NAMALWA (cell line): Measurements from ENCODE around the gene BMPR1A.

Experiments used
- DNase-seq: peaks from one replicate; pipeline ENCODE4 v3.0.0-alpha.2; 2015; ENCODE audit warnings: low spot score

BMPR1A gene

DNA sequence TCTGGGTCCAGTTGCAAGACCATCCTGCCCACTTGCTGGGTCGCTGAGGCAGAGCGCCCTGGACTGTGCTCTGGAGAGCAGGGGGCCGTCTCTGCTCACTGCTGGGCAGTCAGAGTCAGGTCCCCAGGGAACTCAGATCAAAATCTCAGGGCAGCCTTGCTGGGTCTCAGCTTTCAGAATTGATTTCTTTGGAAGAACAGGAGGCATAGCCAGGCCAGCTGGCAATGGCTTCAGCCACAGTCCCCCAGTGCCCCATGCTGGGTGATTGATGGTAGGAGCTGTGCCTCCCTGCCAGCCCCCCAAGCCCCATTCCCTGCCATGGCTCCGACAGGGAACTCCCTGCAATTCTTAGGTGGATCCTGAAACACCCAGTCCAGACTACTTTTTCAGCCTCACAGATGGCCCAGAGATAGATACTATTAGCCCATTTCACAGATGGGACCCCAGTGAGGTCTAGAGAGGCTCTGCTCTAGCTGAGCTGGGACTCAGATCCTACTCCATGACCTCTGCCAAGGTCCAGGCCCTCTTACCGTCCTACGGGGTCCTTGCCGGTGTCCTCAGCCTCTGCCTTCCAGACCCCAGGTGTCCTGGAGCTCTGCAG is 200.5 kb downstream of the BMPR1A start:
- DNase-seq, result no peak

DNA sequence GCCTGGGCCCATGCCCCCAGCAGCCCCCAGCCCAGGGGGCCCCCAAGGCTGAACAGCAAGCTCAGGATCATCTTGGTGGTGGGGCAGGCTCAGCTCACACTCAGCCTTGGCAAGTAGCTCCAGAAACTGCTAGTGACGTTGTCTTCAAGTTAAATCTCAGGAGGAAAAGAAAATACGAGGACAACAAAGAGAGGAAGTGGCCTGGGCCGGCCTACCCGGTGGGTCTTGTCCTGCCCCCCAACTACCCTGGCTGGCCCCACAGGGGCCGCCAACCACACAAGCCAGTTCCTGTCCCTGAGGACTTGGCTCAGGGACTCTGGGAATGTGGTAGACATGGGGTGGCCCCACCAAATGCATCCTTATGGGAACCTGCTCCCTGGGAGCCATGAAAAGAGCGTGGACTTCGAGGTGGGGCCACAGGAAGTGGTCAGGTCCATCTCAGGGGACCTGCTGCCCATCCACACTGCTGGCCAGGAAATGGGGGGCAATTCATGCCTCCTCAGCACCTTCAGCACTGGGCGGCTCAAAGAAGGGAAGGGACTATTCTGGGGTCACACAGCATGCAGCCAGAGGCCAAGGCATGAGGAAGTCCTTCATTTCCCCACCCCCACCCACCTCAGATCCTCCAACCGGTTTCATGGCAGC is 201.2 kb downstream of the BMPR1A start, which contains the start of gene MMRN2:
MMRN2 (minus strand) TSS at position 145 of the 645 bp plus-strand sequence; CDS start at position 71, 74 bp downstream.
- DNase-seq, result no peak

DNA sequence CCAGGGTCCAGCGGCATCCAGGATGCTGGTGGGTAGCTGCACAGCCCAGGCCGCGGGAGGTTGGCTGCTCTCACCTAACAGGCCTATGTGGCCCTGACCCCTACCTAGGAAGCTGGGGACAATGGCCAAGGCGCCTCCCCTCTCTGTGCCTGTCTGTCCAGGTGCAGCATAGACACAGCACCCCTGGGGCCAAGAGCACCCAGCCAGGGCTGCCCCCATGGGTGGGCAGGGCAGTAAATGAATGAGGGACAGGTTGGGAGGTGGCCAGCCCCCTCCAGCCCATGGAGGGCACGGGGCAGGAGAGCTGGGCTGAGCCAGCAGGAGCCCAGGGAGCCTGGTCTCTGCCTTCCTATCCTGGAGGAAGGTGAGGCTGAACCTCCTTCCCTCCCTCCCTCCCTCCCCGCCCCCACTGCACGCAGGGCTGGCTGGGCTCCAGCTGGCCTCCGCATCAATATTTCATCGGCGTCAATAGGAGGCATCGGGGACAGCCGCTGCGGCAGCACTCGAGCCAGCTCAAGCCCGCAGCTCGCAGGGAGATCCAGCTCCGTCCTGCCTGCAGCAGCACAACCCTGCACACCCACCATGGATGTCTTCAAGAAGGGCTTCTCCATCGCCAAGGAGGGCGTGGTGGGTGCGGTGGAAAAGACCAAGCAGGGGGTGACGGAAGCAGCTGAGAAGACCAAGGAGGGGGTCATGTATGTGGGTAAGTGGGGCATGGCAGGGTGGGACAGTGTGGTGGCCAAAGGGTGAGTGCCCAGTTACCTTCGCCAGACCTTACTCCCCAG is 201.9 kb downstream of the BMPR1A start, which contains the start of gene SNCG:
SNCG (plus strand) TSS at position 484 of the 785 bp plus-strand sequence; CDS start at position 583, 99 bp downstream.
- no peak for DNase-seq

DNA sequence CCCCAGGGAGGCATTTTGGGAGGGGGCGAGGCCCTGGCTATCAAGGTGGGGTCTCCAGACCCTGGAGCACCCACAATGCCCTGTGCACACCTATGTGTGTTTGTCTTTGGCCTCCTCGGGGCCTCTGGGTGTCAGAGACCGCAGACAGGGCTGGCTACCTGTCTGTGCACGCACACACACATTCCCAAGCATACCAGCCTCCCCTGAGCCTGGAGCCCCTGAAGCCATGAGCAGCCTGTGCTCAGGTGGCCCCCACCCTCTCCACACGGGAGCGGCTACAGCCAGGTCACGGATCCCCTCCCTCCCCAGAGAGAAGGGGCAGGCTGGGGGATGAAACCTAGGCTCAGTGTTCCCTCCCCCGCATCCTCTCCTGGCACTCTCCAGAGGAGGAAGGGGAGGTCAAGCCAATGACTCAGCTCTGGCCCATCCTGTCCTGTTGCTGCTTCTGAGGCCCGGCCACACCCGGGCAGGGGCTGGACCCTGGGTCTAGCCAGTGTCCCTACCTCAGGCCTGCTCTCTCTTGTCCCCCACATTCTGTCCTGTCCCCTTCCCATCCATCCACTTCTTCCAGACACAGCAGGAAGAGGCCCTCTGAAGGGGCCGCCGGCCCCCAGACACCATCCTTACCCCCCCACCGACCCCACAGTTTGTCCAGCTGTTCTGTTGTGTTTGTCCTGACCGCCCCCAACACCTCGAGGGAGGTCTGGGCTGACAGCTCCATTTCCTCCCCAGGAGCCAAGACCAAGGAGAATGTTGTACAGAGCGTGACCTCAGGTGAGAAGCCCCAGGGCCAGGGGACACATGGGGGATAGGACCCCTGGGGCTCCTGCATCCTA is 202.7 kb downstream of the BMPR1A start:
- no peak for DNase-seq

DNA sequence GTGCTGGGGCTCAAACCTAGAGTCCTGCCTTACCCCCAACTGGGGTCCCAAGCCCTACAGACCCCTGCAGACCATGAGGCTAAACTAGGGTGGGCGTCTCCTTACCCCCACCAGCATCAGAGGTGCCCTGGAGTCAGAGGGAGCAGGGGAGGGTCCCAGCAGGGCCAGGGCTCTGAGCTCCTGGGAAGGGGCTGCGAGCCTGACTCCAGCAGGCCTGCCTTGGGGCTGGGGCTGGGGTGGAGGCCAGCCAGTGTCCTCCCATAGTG is 203.3 kb downstream of the BMPR1A start:
- no peak for DNase-seq

DNA sequence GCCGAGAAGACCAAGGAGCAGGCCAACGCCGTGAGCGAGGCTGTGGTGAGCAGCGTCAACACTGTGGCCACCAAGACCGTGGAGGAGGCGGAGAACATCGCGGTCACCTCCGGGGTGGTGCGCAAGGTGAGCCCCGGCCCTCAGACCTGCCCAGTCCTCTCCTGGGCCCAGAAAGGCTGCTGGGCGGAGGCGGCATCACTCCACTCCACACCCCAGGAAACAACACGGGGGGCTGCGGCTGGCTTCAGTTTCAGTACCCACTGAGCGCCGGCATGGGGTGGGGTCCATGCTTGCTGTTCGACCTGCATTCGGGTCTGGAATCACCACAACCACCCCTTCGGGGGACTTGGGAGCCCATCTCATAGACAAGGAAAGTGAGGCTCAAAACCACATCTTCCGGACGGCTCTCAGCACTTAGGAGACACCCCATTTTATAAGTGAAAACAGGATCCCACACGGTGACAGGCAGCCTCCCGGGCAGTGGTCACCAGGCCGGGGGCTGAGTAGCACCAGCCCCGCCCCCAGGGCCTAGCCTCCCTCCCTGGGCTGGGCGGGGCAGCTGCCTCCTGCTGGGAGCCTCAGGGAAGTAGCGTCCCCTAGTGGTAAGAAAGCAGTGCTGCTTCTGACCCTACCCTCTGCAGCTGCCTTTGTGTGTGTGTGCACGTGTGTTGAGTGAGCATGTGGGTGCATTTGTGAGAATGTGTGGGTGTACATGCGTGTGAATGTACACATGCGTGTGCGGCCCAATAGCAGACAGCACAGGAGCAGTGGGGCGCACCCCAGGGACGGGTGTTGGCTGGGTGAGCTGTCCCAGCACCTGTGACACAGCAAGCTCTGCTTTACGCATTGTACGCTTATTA is 203.8 kb downstream of the BMPR1A start:
- peak; percentile 87 for DNase-seq

DNA sequence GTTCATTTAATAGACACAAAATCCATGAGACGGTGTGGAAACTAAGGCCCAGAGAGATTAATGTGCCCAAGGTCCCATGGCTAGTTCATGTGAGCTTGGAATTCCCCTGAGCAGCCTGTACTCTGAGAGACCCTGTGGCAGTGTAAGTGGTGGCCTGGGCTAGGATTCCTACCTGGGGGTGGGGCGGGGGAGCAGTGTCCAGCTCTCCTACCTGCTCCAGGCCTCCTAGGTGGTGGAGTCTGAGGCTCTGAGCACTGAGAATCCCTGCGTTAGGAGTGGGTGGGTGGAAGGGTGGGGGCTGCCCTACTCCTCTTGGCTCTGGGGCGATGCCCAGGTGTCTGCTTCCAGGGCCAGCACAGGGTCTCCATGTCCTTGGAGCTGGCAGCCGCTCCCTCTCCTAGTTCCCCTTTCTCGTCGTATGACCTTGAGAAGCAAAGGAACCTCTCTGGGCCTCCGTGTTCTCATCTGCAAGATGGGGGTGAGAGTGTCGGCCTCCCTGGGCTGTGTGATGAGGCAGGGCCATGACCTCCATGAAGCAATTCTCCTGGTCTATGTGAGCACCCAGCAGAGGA is 204.5 kb downstream of the BMPR1A start:
- DNase-seq, result no peak

DNA sequence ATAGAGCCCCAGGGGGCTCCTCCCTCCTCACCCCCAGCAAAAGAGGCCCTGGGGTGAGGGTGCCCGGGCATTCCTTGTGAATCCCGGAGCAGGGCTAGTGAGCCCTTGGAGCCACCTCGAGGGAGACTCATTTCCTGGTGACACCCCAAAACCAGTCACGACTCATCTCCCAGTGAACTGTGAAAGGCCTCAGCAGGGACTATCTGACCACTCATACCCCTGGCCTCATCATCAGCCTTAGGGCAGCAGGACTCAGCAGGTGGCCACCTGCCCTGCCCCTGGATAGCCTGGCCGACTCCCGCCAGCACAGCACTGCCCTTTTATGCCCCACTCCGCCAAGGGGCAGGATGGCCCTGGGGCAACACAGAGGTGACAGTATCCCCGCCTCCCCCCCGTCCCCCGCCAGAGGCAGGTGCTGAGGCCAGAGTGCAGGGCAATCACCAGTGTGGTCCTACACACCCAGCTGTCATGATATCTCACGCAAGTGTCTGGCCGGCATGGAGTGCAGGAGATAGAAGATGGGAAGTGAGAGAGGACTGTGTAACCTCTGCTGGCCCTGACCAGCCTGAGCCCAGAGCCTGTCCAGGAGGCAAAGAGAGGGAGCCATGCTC is 205.2 kb downstream of the BMPR1A start:
- no peak for DNase-seq

DNA sequence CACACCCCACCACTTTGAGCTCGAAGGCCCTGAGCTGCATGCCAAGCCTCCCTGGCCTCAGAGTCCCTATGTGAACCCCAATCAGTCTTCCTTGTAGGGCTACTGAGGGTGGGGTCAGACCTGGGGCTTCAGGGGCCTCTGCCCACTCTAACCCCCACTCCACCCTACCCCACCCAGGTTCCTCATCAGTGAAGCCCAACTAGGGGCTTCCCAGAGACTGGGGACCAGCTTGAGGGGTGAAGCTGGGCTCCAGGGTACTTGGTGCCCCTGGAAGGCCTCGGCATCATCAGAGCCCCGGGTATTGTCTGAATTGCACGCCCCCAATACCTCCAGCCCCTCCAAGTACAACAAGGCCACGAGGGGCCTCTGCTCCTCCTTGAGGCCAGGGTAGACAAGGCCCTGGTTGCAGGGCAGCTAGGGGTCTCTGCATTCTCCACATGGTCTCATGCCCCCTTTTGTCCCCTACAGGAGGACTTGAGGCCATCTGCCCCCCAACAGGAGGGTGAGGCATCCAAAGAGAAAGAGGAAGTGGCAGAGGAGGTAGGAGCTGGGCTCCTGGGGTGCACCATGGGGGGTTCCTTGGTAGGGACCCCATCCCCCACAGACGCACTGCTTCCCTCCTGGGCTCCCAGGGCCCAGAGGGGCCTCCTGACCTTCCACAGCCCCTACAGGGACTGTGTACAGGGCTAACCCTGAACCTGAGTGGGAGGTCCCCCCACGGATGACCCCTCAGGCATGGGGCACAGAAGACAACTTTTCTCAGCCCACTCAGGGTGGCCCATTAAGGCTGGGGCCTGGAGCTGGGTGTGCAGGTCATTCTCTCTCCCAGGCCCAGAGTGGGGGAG is 205.9 kb downstream of the BMPR1A start:
- no peak for DNase-seq

DNA sequence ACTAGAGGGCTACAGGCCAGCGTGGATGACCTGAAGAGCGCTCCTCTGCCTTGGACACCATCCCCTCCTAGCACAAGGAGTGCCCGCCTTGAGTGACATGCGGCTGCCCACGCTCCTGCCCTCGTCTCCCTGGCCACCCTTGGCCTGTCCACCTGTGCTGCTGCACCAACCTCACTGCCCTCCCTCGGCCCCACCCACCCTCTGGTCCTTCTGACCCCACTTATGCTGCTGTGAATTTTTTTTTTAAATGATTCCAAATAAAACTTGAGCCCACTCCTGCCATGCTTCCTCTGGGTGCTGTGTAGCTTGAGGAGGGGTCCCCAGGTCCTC is 206.5 kb downstream of the BMPR1A start:
- no peak for DNase-seq

DNA sequence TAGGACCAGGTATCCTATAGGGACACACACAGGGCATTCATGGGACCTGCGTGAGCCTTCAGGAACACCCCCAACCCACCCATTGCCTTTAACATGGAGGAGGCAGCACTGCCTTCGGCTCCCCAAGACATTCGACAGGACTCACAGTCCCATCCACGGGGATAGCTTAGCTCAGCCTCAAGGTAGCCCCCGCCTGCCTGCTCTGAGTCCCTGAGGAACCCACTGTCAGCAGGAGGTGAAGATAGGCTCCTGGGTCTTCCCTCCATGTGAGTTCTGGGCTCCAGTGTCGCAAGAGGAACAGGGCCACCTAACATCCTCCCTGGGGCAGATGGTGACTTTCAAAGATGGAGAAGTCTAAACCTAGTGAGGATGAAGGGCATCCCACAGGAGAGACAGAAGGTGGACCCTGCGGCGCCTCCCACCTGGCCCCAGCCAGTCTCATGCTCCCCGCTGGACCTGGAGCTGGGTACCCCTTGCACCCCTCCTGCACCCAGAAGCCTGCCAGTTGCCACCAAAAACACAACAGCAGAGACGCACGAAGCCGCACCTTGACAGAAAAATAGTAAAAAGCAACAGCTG is 207.0 kb downstream of the BMPR1A start:
- DNase-seq, result no peak

DNA sequence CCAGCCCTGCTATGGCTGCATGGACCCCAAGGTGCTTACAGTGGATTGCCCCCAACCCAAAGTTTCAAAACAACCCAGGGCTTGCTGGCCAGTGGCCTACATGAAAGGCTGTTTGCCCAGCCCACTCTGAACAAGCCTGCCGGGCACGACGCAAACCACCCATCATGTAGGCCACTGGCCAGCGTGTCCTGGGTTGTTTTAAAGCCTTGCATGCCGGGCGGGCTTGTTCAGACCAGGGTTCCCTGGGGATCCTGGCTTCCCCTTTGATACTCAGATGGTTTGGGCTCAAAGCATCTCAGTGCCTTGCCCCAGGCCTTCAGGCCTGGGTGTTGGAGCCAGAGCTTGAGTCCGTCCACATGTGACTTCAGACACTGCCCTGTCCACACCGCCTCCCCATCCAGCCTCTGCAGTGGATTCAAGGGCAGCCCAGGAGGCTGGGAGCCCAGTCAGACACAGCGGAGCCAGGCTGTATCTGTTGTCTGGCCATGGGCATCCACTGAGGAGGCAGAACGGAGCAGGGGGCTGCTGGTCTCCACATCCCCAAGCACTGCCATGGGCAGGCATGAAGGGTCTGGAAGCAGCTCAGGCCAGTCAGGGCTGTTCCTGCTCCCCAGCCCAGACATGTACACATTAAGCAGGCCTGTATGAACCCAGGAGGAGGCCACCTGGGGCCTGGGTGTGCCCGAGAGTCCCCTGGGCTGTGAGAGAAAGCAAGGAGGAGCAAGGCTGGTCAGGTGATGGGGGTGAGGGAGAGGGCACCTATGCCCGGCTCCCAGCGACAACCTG is 207.8 kb downstream of the BMPR1A start:
- no peak for DNase-seq

DNA sequence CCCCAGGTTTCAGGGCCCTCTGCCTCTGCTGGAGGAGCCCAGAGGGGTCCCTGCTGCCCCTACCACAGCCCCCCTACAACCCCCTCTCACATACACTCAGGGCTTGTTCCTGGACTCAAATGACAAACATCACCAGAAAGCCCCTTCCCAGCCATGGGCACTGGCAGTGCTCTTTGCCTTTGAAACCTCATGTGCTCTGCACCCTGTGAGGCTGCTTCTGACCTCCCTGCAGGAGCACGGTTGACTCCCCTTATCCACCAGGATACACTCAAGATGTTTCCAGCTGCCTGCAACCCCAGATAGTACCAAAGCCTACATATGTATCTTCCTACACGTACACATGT is 208.4 kb downstream of the BMPR1A start:
- DNase-seq, result no peak

DNA sequence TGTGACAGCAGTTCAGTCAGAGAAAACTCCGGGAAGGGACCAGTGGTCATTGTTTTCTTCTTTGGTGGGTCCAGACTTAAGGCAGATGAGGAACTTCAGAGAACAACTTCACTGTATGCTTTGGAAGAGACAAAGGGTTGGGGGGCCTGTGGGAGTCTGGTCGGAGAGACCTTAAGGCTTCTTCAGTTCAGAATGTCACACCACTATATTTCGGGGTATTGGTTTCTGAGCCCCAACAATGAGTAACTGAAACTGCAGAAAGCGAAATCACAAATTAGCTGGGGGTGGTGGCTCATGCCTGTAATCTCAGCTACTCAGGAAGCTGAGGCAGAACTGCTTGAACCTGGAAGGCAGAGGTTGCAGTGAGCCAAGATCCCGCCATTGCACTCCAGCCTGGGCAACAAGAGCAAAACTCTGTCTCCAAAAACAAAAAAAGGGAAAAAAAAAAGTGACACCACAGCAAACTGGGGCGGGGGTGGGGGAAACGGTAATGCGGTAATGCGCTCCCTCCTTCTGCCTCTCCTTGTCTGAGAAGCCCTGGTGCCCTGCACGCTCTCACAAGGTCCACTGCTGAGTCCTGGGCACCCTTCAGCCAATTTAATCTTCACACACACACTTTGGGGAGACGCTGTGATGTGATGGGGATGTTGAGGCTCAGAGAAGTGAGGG is 209.7 kb downstream of the BMPR1A start:
- DNase-seq, result no peak

DNA sequence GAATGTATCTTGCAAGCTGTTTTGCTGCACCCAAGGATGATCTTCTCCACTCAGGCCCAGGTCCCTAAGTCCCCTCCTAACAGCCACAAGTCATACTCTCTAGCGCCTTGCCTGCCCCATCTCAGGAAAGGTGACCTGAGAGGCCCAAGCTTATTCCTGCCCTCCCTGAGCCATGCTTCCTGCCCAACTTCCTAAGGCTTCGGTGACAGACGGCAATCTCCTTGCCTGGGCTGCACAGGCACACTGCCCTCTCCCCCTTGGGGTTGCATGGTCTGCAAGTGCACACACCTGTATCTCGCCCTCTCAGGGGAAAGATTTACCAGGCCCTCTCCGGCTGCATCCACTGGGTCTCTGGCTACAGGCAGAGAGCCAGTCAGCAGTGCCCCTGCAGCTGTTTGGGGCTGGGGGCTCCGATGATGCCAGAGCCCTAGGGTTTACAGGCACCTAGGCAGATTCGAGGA is 211.1 kb downstream of the BMPR1A start:
- no peak for DNase-seq

DNA sequence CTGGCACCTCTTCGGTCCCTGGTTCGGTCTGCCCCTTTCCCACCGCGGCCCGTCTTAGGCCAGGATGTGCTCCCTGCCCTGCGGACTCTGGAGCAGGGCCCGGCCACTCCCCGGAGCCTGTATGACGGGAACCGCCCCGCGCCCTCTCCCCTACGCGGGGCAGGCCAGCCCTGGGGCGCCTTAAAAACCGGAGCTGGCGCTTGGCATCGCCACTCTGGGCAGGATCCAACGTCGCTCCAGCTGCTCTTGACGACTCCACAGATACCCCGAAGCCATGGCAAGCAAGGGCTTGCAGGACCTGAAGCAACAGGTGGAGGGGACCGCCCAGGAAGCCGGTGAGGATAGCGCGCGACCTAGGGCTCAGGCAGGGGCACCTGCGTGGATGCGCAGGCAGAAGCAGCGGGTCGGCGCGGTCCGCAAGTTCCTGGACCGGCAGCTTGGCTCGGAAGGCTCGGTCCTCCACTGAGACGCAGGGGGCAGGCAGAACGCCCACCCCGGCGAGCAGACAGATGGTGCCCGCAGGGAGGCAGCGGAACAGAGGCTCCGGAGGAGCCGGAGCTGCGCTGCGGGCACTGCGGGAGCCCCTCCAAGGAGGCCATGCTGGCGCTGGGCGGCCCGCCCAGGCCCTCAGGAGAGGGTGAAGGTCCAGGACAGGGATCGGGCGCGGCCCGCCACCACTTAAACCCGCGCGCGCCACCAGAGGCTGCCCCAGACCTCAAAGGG is 212.0 kb downstream of the BMPR1A start, which contains the start of gene ADIRF:
ADIRF (plus strand) TSS at position 212 of the 723 bp plus-strand sequence; CDS start at position 275, 63 bp downstream.
- no peak for DNase-seq

DNA sequence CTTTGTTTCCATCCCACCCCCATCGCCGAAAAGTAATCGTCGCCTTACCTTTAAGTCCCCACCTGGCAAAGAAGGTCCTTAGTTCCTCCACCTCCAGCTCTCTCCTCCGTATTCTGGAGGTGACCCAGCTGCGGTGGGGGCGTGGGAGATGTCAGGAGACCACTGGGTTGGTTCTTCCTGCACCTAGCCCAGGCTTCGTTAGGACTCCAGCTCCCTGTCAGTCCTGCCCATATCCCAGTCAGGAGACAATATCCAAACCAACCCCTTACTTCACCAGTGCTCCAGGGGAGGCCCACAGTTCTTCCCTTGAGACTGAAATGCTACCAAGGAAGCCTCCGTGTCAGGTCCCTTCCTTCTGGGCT is 212.6 kb downstream of the BMPR1A start:
- no peak for DNase-seq
